PC-3 (cell line): ENCODE measurements around the gene TCF20.

ENCODE experiments used
- EZH2 ChIP-seq: fragments of 300-600 bp; sonication (generic); IDR thresholded peaks from one replicate; pipeline ENCODE4 v1.6.1; 2017; ENCODE audit warnings: antibody characterized with exemption, mild to moderate bottlenecking, low read length; ENCODE audit not compliant: unreplicated experiment
- EZH2phosphoT487 ChIP-seq: fragments of 300-600 bp; sonication (generic); IDR thresholded peaks from 2 replicates; pipeline ENCODE4 v1.6.1; 2018; ENCODE audit warnings: mild to moderate bottlenecking, antibody characterized with exemption, low read length, borderline replicate concordance
- TF ChIP-seq, protein P1 (sequence below): fragments of 300-600 bp; sonication (generic); conservative IDR thresholded peaks from 2 replicates; pipeline ENCODE4 v1.5.1; 2017; ENCODE audit warnings: antibody characterized with exemption, low read depth, mild to moderate bottlenecking, low read length

DNA sequence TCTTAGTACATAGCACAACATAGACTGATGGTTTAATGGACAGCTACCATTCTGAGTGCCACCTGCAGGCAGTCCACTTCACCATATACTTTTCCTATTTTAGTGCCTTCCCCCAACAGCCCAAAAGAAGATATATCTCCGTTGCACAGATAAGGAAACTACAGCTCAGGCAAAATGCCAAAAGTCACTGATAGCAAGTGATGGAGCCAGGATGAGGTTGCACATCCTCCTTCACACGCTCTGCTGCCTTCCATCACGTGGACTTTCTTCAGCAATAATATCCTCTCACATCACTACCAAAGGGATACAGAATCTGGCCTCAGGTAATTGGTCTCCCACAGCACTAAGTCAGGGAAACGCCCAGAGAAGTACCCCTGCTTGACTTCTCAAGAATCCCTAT is 7.5 kb downstream of the TCF20 start:
- TF ChIP-seq, protein P1, sequence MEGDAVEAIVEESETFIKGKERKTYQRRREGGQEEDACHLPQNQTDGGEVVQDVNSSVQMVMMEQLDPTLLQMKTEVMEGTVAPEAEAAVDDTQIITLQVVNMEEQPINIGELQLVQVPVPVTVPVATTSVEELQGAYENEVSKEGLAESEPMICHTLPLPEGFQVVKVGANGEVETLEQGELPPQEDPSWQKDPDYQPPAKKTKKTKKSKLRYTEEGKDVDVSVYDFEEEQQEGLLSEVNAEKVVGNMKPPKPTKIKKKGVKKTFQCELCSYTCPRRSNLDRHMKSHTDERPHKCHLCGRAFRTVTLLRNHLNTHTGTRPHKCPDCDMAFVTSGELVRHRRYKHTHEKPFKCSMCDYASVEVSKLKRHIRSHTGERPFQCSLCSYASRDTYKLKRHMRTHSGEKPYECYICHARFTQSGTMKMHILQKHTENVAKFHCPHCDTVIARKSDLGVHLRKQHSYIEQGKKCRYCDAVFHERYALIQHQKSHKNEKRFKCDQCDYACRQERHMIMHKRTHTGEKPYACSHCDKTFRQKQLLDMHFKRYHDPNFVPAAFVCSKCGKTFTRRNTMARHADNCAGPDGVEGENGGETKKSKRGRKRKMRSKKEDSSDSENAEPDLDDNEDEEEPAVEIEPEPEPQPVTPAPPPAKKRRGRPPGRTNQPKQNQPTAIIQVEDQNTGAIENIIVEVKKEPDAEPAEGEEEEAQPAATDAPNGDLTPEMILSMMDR = no peak
- TF ChIP-seq EZH2 (no peak), EZH2phosphoT487 (no peak)
